ENCODE measurements around the gene LCE3D.

Gene LCE3D, protein sequence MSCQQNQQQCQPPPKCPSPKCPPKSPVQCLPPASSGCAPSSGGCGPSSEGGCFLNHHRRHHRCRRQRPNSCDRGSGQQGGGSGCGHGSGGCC

DNA sequence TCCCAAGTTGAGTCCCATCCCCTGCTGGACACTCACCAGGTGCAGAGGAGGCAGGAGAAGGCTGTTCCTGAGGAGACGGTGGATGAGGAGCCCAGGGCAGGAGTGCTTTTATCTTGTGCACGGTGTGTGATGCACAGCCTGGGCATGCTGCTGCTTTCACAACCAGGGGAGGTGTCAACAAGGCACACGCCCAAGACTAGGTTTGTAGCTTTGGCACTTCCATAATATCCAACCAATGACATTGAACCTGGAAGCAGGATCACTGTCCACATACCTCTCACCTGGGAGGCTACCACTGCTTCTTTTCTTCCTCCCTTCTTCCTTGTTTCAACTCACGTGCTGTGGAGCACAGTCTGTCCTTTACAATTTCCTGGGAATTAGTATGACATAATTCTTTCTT, at the start of gene LCE3D:
TSS of gene LCE3D (minus strand) at position 84 of the 400 bp plus-strand sequence. CDS start 580 bp downstream, outside the sequence.
- H3K4me1 Mint-ChIP-seq: no peaks in the 10 kb centered on the region

DNA sequence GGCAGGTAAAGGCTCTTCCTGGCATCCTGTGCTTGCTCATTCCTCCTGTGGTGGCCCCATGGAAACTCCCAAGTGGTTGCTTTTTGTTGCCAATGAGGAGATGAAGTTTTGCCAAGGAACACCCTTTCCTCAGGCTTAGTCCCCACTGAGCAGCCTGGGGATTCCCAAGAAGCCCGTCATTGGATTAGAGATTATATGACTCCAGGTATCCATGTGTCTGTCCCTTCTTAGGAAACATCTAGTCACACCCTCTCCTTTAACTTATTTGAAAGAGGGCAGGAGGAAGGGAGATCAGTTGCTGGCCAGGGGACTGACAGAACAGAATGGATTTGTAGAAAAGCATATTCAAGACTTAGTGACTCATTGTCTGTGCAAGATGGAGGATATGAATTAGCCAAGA, 46.4 kb upstream of the LCE3D start:
- no peaks in the 10 kb centered on the region for H3K4me1 Mint-ChIP-seq
- H3K27me3 Mint-ChIP-seq (ENCODE audit: low read depth): no peaks in the 10 kb centered on the region
- H3K9me3 Mint-ChIP-seq: peaks cover 54% of the 10 kb centered on the region

More for the DNA sequence above, at the start of gene LCE3D:
- Mint-ChIP-seq H3K27me3 (ENCODE audit: low read depth) (no peaks in the 10 kb centered on the region), H3K36me3 (ENCODE audit: low read depth) (no peaks in the 10 kb centered on the region), H3K27ac (no peak within 1 kb of the TSS), H3K9me3 (peaks cover 25% of the 10 kb centered on the region), H3K4me3 (no peak within 1 kb of the TSS)
- TF ChIP-seq, protein P1, sequence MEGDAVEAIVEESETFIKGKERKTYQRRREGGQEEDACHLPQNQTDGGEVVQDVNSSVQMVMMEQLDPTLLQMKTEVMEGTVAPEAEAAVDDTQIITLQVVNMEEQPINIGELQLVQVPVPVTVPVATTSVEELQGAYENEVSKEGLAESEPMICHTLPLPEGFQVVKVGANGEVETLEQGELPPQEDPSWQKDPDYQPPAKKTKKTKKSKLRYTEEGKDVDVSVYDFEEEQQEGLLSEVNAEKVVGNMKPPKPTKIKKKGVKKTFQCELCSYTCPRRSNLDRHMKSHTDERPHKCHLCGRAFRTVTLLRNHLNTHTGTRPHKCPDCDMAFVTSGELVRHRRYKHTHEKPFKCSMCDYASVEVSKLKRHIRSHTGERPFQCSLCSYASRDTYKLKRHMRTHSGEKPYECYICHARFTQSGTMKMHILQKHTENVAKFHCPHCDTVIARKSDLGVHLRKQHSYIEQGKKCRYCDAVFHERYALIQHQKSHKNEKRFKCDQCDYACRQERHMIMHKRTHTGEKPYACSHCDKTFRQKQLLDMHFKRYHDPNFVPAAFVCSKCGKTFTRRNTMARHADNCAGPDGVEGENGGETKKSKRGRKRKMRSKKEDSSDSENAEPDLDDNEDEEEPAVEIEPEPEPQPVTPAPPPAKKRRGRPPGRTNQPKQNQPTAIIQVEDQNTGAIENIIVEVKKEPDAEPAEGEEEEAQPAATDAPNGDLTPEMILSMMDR (IDR thresholded peaks at IDR 0.05; ENCODE audit: unreplicated experiment in 3 of 3): no peak

DNA sequence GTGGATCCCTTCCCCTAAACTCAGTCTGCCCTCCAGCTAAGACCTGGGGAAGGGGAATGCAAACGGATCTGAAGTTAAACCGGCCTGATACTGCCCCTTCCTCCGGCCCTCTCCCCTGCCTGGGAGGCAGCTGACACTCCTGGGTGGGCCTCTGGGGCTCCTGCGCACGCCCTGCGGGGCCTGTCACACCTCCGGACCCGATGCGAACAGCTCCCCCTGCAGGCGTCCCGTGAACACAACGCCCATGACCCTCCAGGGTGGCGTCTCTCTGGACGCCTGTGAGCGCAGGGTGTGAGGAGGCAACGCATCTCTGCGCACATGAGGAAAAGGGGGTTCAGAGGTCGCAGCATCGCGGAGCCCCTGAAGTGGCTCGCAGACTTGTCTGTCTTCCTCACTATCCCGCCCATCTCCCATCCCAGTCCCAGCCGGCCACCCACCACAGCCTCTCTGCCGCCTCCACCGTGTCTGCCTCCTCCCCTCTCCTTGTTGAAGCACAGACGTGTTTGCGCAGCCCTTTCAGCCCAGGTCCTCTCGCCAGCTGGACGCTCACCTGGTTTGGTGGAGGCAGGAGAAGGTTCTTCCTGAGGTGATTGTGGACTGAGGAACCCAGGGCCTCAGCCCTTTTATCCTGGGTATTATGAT, 43.0 kb upstream of the LCE3D start:
- H3K4me3 Mint-ChIP-seq: no peak overlapping the region
- TF ChIP-seq, protein P1 (IDR thresholded peaks at IDR 0.05; ENCODE audit: unreplicated experiment in 3 of 3): no peak
- peaks cover 62% of the 10 kb centered on the region for H3K9me3 Mint-ChIP-seq
- H3K27ac Mint-ChIP-seq: no peak overlapping the region
- H3K36me3 Mint-ChIP-seq (ENCODE audit: low read depth): no peaks in the 10 kb centered on the region
- H3K27me3 Mint-ChIP-seq (ENCODE audit: low read depth): no peaks in the 10 kb centered on the region
- H3K4me1 Mint-ChIP-seq: no peaks in the 10 kb centered on the region

More for the DNA sequence above, 46.4 kb upstream of the LCE3D start:
- Mint-ChIP-seq H3K36me3 (ENCODE audit: low read depth) (no peaks in the 10 kb centered on the region), H3K27ac (no peak overlapping the region), H3K4me3 (no peak overlapping the region)
- TF ChIP-seq, protein P1 (IDR thresholded peaks at IDR 0.05; ENCODE audit: unreplicated experiment in 3 of 3): no peak

DNA sequence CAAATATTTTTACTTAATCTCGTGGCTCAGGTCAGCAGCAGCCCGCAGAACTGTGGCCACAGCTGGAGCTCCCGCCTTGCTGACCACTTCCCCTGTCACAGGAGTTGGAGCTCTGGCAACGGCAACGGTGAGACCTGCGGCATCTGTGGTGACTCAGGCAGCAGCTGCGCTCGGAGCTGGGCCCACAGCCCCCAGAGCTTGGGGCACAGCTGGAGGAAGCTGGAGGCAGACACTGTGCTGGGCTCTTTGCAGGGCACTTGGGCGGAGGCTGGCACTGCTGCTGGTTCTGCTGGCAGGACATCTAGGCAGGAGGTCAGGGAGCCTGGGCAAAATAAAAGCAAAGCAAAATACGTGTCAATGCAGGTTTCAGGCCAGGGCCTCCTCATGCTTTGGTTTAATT, 42.5 kb upstream of the LCE3D start, which contains the start of gene LCE3A:
TSS of gene LCE3A (minus strand) at position 301 of the 400 bp plus-strand sequence. CDS start at position 301, 0 bp downstream.
- Mint-ChIP-seq H3K27me3 (ENCODE audit: low read depth) (no peaks in the 10 kb centered on the region), H3K9me3 (peaks cover 58% of the 10 kb centered on the region), H3K4me1 (no peaks in the 10 kb centered on the region), H3K4me3 (no peak within 1 kb of the TSS), H3K36me3 (ENCODE audit: low read depth) (no peaks in the 10 kb centered on the region), H3K27ac (no peak within 1 kb of the TSS)
- TF ChIP-seq, protein P1 (IDR thresholded peaks at IDR 0.05; ENCODE audit: unreplicated experiment in 3 of 3): no peak

DNA sequence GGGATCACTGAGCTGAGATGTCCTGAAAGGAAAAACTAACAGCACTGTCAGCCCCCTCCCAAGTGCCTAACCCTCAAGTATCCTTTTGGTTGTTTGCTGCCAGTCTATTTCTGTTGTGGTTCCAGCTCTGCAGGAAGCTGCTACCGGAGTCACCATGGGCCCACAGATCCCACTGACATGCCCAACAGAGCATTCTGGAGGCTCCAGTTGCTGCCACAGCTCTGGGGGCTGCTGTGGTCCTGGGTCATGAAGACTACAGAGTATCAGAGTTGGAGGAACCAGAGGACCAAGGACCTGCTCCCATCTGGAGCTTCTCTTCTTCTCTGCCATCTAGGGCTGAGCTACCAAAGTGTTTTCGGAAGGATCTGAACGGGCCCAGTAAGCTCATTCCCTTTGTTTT, 41.7 kb upstream of the LCE3D start:
- H3K27me3 Mint-ChIP-seq (ENCODE audit: low read depth): no peaks in the 10 kb centered on the region
- TF ChIP-seq, protein P1 (IDR thresholded peaks at IDR 0.05; ENCODE audit: unreplicated experiment in 3 of 3): no peak
- peaks cover 53% of the 10 kb centered on the region for H3K9me3 Mint-ChIP-seq
- no peak overlapping the region for H3K4me3 Mint-ChIP-seq
- no peak overlapping the region for H3K27ac Mint-ChIP-seq
- no peaks in the 10 kb centered on the region for H3K4me1 Mint-ChIP-seq
- no peaks in the 10 kb centered on the region for H3K36me3 Mint-ChIP-seq (ENCODE audit: low read depth)

DNA sequence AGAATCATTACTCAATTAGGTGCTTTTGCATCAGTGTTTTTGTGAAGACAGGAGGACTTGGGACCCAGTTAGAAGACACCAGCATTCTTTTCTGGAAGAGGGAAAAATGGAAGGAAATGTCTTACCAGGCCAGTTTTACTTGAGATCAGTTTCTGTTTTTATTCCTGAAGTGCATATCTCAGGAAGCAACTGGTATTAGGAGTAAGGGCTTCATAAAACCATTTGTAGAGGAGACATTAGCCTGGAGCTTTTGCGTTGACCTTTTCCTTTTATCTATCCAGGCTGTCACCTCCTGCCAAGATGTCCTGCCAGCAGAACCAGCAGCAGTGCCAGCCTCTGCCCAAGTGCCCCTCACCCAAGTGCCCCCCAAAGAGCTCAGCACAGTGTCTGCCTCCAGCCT, 33.2 kb upstream of the LCE3D start, which contains the start of gene LCE3B:
TSS of gene LCE3B (plus strand) at position 301 of the 400 bp plus-strand sequence. CDS start at position 301, 0 bp downstream.
- TF ChIP-seq, protein P1 (IDR thresholded peaks at IDR 0.05; ENCODE audit: unreplicated experiment in 3 of 3): no peak
- H3K27me3 Mint-ChIP-seq (ENCODE audit: low read depth): no peaks in the 10 kb centered on the region
- H3K27ac Mint-ChIP-seq: no peak within 1 kb of the TSS
- no peak within 1 kb of the TSS for H3K4me3 Mint-ChIP-seq
- H3K9me3 Mint-ChIP-seq: peaks cover 18% of the 10 kb centered on the region
- no peaks in the 10 kb centered on the region for H3K4me1 Mint-ChIP-seq
- H3K36me3 Mint-ChIP-seq (ENCODE audit: low read depth): no peaks in the 10 kb centered on the region

Data from nephron (organoid).